ENCODE results near the gene MAG. TPM values are rescaled to one million over a fixed set of nuclear protein-coding genes. Genes with fewer than 3 reads are reported as not detected.
A peak's percentile ranks its signal among the peaks of the same experiment; 100 is the strongest.

The MAG gene
- total and polyA plus RNA-seq, 9 of the 15 experiments (the other 6 are each of a cell fraction or from before 2014, with no cell fraction given): 0.11 to 10.0 (median 1.6) TPM

GRCh38 chr19:35322014-35322413, 30.1 kb downstream of the MAG start (continued):
- no peak for TF ChIP-seq RBM14 (IDR thresholded peaks at IDR 0.05; ENCODE audit: borderline replicate concordance, insufficient read depth, low read depth, low read length)
- TF ChIP-seq NFIC (IDR thresholded peaks at IDR 0.05): no peak
- peak; percentile 75; the same call in 1 of the 2 replicates for TF ChIP-seq SMARCA5 (IDR thresholded peaks at IDR 0.05)

GRCh38 chr19:35327642-35328041, 35.7 kb downstream of the MAG start:
- H4K20me1 ChIP-seq (replicated peaks; ENCODE audit: control insufficient read depth, insufficient read depth, low read length): no peaks in the 10 kb centered on the region
- H3K9me1 ChIP-seq (ENCODE audit: control insufficient read depth, insufficient read depth, low read length): no peaks in the 10 kb centered on the region
- no peaks in the 10 kb centered on the region for H3K9me3 ChIP-seq (replicated peaks; ENCODE audit: control insufficient read depth, insufficient read depth, low read depth, low read length)
- no peaks in the 10 kb centered on the region for H3K27me3 ChIP-seq (ENCODE audit: control insufficient read depth in 2 of 2, insufficient read depth in 2 of 2, low read length in 2 of 2)
- no peaks in the 10 kb centered on the region for H3K79me2 ChIP-seq (ENCODE audit: control insufficient read depth, insufficient read depth, low read length)
- H3K4me2 ChIP-seq (ENCODE audit: insufficient read depth, low read length): no peak overlapping the region
- 11% methylated on average over 4 of the region's 4 CpGs for WGBS (ENCODE audit: insufficient coverage, low coverage, missing lambda C conversion rate)
- H2AFZ ChIP-seq (ENCODE audit: low read depth, low read length): no peak overlapping the region
- FAIRE-seq: peak; percentile 94
- DNase-seq (ENCODE audit: extremely low read depth in 1 of 4, low spot score in 3 of 4): peak; percentile 45 to 78 (median 62)
- no peak overlapping the region for H3K4me3 ChIP-seq
- no peak overlapping the region for H3K9ac ChIP-seq (ENCODE audit: insufficient read depth in 1 of 2, low read depth in 2 of 2, low read length in 2 of 2)
- intact Hi-C loops (cut with micrococcal nuclease) (no loop called here), in situ Hi-C loops (cut with MboI) (no loop called here)
- peak; percentile 99 for ATAC-seq
- H3K4me1 ChIP-seq (replicated peaks in 1 of 2; ENCODE audit: control insufficient read depth in 2 of 2, insufficient read depth in 2 of 2, low read length in 2 of 2): peaks cover 2 to 9% of the 10 kb centered on the region in 2 experiments; a peak in 4 of 5 replicates
- POLR2A ChIA-PET: interaction anchor here (0.5 to 0.8 kb wide), 3 partner anchors 18 to 651 kb away, joined by 3 to 4 read pairs (median 3); no protein-coding TSS in a partner anchor
- no peaks in the 10 kb centered on the region for H3K36me3 ChIP-seq (ENCODE audit: control insufficient read depth, insufficient read depth, low read length)
- no peak overlapping the region for H3K27ac ChIP-seq (ENCODE audit: extremely low read depth, low read depth, low read length)
- CTCF ChIA-PET (ENCODE audit: low intra/inter-chr PET ratio): no interaction called here
- no TSS peak for BruUV-seq (replicated peaks)
- TF ChIP-seq CHD1 (IDR thresholded peaks at IDR 0.05; ENCODE audit: low read length): no peak
- no peak for TF ChIP-seq CEBPG (CRISPR knock-in tag; IDR thresholded peaks at IDR 0.05)
- TF ChIP-seq CEBPG (tag; conservative IDR thresholded peaks at IDR 0.05 in 1 of 2, IDR thresholded peaks at IDR 0.05 in 1 of 2): no peak
- TF ChIP-seq TBL1XR1 (IDR thresholded peaks at IDR 0.05; ENCODE audit: low read length in 2 of 2): 0 out of 4 replicates have a peak, but pooled peaks of 1 of the 2 experiments have one; percentile 12
- no peak for TF ChIP-seq ZNF655 (CRISPR knock-in tag; IDR thresholded peaks at IDR 0.05)
- peak in 1 of 2 experiments; percentile 39; a peak in 1 of 4 replicates for TF ChIP-seq MAZ (CRISPR knock-in tag; conservative IDR thresholded peaks at IDR 0.05 in 1 of 2, IDR thresholded peaks at IDR 0.05 in 1 of 2)
- TF ChIP-seq HINFP (tag; conservative IDR thresholded peaks at IDR 0.05; ENCODE audit: low read depth): 0 out of 2 replicates have a peak, but pooled peaks have one; percentile 38
- 0 out of 4 replicates have a peak, but pooled peaks of 1 of the 2 experiments have one; percentile 27 for TF ChIP-seq ARNT (IDR thresholded peaks at IDR 0.05)
- TF ChIP-seq CTBP1 (IDR thresholded peaks at IDR 0.05; ENCODE audit: borderline replicate concordance): peak; percentile 83
- TF ChIP-seq MTA3 (IDR thresholded peaks at IDR 0.05; ENCODE audit: borderline replicate concordance): 0 out of 2 replicates have a peak, but pooled peaks have one; percentile 21
- peak in 1 of 2 experiments; percentile 90; a peak in 3 of 4 replicates for TF ChIP-seq RCOR1 (IDR thresholded peaks at IDR 0.05; ENCODE audit: borderline replicate concordance in 1 of 2, low read depth in 2 of 2, low read length in 2 of 2)
- no peak for TF ChIP-seq ASH1L (IDR thresholded peaks at IDR 0.05; ENCODE audit: borderline replicate concordance, low read depth, partially characterized antibody)

Data from K562 (cell line).